HepG2 (cell line): ENCODE results near the gene PTCRA. TPM values are rescaled to one million over a fixed set of nuclear protein-coding genes. Genes with fewer than 3 reads are reported as not detected.

Experiments
- DRAP1 ChIP-seq: IDR thresholded peaks from 2 replicates; pipeline ENCODE4 v1.6.1; 2016; ENCODE audit warnings: missing genetic modification reagents, missing compliant biosample characterization
- EEA1 ChIP-seq: sonication (generic); formaldehyde crosslinking; IDR thresholded peaks from 2 replicates; pipeline ENCODE4 v1.5.1; 2020; ENCODE audit warnings: mild to moderate bottlenecking, missing genetic modification reagents, borderline replicate concordance
- ERF ChIP-seq: IDR thresholded peaks from 2 replicates; pipeline ENCODE4 v1.6.1; 2018; ENCODE audit warnings: missing biosample characterization, missing genetic modification reagents
- GATAD2A ChIP-seq: IDR thresholded peaks from 2 replicates; pipeline ENCODE4 v1.6.1; 2016
- JUN ChIP-seq: sonication (generic); formaldehyde crosslinking; IDR thresholded peaks from 2 replicates; pipeline ENCODE4 v1.4.0; 2020; ENCODE audit warnings: mild to moderate bottlenecking, missing genetic modification reagents
- MAFK ChIP-seq, 2 experiments: IDR thresholded peaks in 1 of 2; conservative IDR thresholded peaks in 1 of 2; 2 replicates each; pipeline ENCODE4 v1.6.1; 2011; ENCODE audit warnings: improper control_type of control experiment in 2 of 2, low read length in 2 of 2
- MED1 ChIP-seq: sonication (generic); formaldehyde crosslinking; IDR thresholded peaks from 2 replicates; pipeline ENCODE4 v1.4.0; 2020; ENCODE audit warnings: missing genetic modification reagents
- MXD3 ChIP-seq: IDR thresholded peaks from 2 replicates; pipeline ENCODE4 v1.6.1; 2016; ENCODE audit warnings: mild to moderate bottlenecking, missing biosample characterization, missing genetic modification reagents
- NCOA5 ChIP-seq: sonication (generic); formaldehyde crosslinking; IDR thresholded peaks from 2 replicates; pipeline ENCODE4 v1.4.0; 2020; ENCODE audit warnings: missing genetic modification reagents
- PPARG ChIP-seq: conservative IDR thresholded peaks from 2 replicates; pipeline ENCODE4 v1.6.1; 2016; ENCODE audit warnings: missing biosample characterization, missing genetic modification reagents
- PRDM15 ChIP-seq: sonication (generic); formaldehyde crosslinking; IDR thresholded peaks from 2 replicates; pipeline ENCODE4 v1.4.0; 2020; ENCODE audit warnings: missing genetic modification reagents
- RERE ChIP-seq: IDR thresholded peaks from 2 replicates; pipeline ENCODE4 v1.6.1; 2016; ENCODE audit warnings: low read depth, missing genetic modification reagents, missing compliant biosample characterization
- SMAD1 ChIP-seq: sonication (generic); formaldehyde crosslinking; IDR thresholded peaks from 2 replicates; pipeline ENCODE4 v1.4.0; 2020; ENCODE audit warnings: missing genetic modification reagents, low read depth, mild to moderate bottlenecking, borderline replicate concordance
- TCF7 ChIP-seq: sonication (generic); IDR thresholded peaks from 2 replicates; pipeline ENCODE4 v1.6.1; 2016; ENCODE audit warnings: antibody characterized with exemption, low read depth
- THAP9 ChIP-seq: sonication (generic); formaldehyde crosslinking; IDR thresholded peaks from 2 replicates; pipeline ENCODE4; 2020; ENCODE audit warnings: missing genetic modification reagents, mild to moderate bottlenecking, borderline replicate concordance
- TOPORS ChIP-seq: sonication (generic); formaldehyde crosslinking; IDR thresholded peaks from 2 replicates; pipeline ENCODE4 v1.8.0; 2023; ENCODE audit warnings: mild to moderate bottlenecking, missing genetic modification reagents
- ZNF12 ChIP-seq: sonication (generic); formaldehyde crosslinking; IDR thresholded peaks from 2 replicates; pipeline ENCODE4 v1.5.0; 2020; ENCODE audit warnings: missing genetic modification reagents
- ZNF230 ChIP-seq: sonication (generic); formaldehyde crosslinking; IDR thresholded peaks from 2 replicates; pipeline ENCODE4 v1.4.0; 2020; ENCODE audit warnings: mild to moderate bottlenecking, missing genetic modification reagents
- ZSCAN9 ChIP-seq: IDR thresholded peaks from 2 replicates; pipeline ENCODE4 v1.6.1; 2016; ENCODE audit warnings: borderline replicate concordance
- polyA plus RNA-seq, 8 experiments: library from polyadenylated mRNA; depleted of rRNA in 3 of 8; stranded (reverse) in 7 of 8; unstranded in 1 of 8; fragments of >200 nt; fragmentation: Illumina TruSeq in 4 of 8; extraction: Trizol in 4 of 8; gene quantifications; 2 replicates each; pipeline versions ENCODE4 v1.2.1 to v1.2.3, GENCODE V29; 2011 to 2016; ENCODE audit warnings: low read depth in 4 of 8, missing spikeins in 1 of 8, mixed read lengths in 1 of 8; ENCODE audit not compliant: insufficient read depth in 1 of 8
- total RNA-seq, 5 experiments: library from RNA; depleted of rRNA; stranded (reverse); fragments of >200 nt; fragmentation: Illumina TruSeq; extraction: Trizol; gene quantifications; 2 replicates each; pipeline ENCODE4 v1.2.3, GENCODE V29; 2016; ENCODE audit warnings: low read depth in 1 of 5

Gene PTCRA
- total and polyA plus RNA-seq, 2 of the 13 experiments (the other 11 are each of a cell fraction or from before 2014, with no cell fraction given) = not detected

GRCh38 chr6:42877695-42878094 is 38.2 kb upstream of the PTCRA start (continued):
- TF ChIP-seq DRAP1 (CRISPR knock-in tag) = 0 out of 2 replicates have a peak, but pooled peaks have one; percentile 29
- TF ChIP-seq RERE (CRISPR knock-in tag) = no peak
- no peak for TF ChIP-seq ZNF230 (CRISPR knock-in tag)
- TF ChIP-seq MAFK (conservative IDR thresholded peaks at IDR 0.05 in 1 of 2, IDR thresholded peaks at IDR 0.05 in 1 of 2; ENCODE audit: low read length in 2 of 2) = 0 out of 4 replicates have a peak, but pooled peaks of 1 of the 2 experiments have one; percentile 25
- TF ChIP-seq TCF7 = no peak
- no peak for TF ChIP-seq EEA1 (CRISPR knock-in tag)
- peak; percentile 60; the same call in 1 of the 2 replicates for TF ChIP-seq ZNF12
- TF ChIP-seq NCOA5 (CRISPR knock-in tag) = no peak
- no peak for TF ChIP-seq ZSCAN9 (CRISPR knock-in tag)
- TF ChIP-seq GATAD2A = peak; percentile 74
- no peak for TF ChIP-seq THAP9
- peak; percentile 58 for TF ChIP-seq MED1
- no peak for TF ChIP-seq PRDM15 (CRISPR knock-in tag)
- no peak for TF ChIP-seq TOPORS (CRISPR knock-in tag)
- TF ChIP-seq MXD3 (CRISPR knock-in tag) = no peak
- peak; percentile 65; the same call in 1 of the 2 replicates for TF ChIP-seq ERF (CRISPR knock-in tag)
- no peak for TF ChIP-seq JUN (CRISPR knock-in tag)
- no peak for TF ChIP-seq SMAD1 (CRISPR knock-in tag)
- no peak for TF ChIP-seq PPARG (CRISPR knock-in tag)
